Prostate gland (tissue), 2 donors: ENCODE measurements around the gene CXorf49B. TPM values are rescaled to one million over a fixed set of nuclear protein-coding genes. Genes with fewer than 3 reads are reported as not detected.
"Not testable (repeated sequence)": the region's sequence is repeated elsewhere in the genome, so short reads cannot be mapped to it uniquely, and the experiment has no call there.

ENCODE experiments used
- DNase-seq: peaks from one replicate; pipeline ENCODE4 v3.0.0-alpha.2; 2019; ENCODE audit warnings: low spot score
- H3K27ac ChIP-seq, 2 donors: fragments of 200-600 bp; sonication (generic); 2 replicates each; pipeline ENCODE4 v1.5.1; 2017 to 2019
- H3K27me3 ChIP-seq: fragments of 200-600 bp; sonication (generic); replicated peaks from 2 replicates; pipeline ENCODE4 v1.5.1; 2019; ENCODE audit not compliant: insufficient read depth
- H3K36me3 ChIP-seq, 2 donors: fragments of 200-600 bp; sonication (generic); 1 replicate in 1 of 2; 2 replicates in 1 of 2; pipeline versions ENCODE4 v1.5.1 to v1.8.1; 2017 to 2019
- H3K4me1 ChIP-seq: fragments of 200-600 bp; sonication (generic); replicated peaks from 2 replicates; pipeline ENCODE4 v1.5.1; 2019
- H3K4me3 ChIP-seq, 2 donors: fragments of 200-600 bp; sonication (generic); 2 replicates each; pipeline ENCODE4 v1.5.1; 2017 to 2019
- H3K9me3 ChIP-seq: fragments of 200-600 bp; sonication (generic); 2 replicates; pipeline ENCODE4 v1.5.1; 2017
- POLR2A ChIP-seq: fragments of 450-650 bp; IDR thresholded peaks from one replicate; pipeline ENCODE4 v1.6.1; 2016; ENCODE audit warnings: antibody characterized with exemption, mild to moderate bottlenecking
- POLR2AphosphoS5 ChIP-seq: sonication (generic); formaldehyde crosslinking; IDR thresholded peaks from one replicate; pipeline ENCODE4 v1.6.1; 2017; ENCODE audit warnings: antibody characterized with exemption
- WGBS: methylation state at CpG from one replicate; pipeline ENCODE4 v1.1.5; 2018; 5-methylcytosine and 5-hydroxymethylcytosine counted together
- intact Hi-C: fragments of 100-400 bp; cut with DNase I; formaldehyde crosslinking; loops from one replicate; pipeline ENCODE4 v1.14.2; 2022
- total RNA-seq, 2 donors: library from RNA; depleted of rRNA; stranded (reverse); fragments of >200 nt; gene quantifications; one replicate each; pipeline ENCODE4 v1.1.0, GENCODE V29; 2016
- TF ChIP-seq, protein P1 (sequence below), 4 experiments: fragments of 200-600 bp in 2 of 4; fragments of 450-650 bp in 2 of 4; sonication (generic) in 2 of 4; IDR thresholded peaks; 1 replicate in 3 of 4; 2 replicates in 1 of 4; pipeline ENCODE4 v1.5.1; 2016 to 2019; ENCODE audit warnings: antibody characterized with exemption in 4 of 4, mild to moderate bottlenecking in 2 of 4, moderate library complexity in 2 of 4

Gene CXorf49B
- total RNA-seq, 2 donors from 2014 or later = 5.1 TPM; not detected in 1

DNA sequence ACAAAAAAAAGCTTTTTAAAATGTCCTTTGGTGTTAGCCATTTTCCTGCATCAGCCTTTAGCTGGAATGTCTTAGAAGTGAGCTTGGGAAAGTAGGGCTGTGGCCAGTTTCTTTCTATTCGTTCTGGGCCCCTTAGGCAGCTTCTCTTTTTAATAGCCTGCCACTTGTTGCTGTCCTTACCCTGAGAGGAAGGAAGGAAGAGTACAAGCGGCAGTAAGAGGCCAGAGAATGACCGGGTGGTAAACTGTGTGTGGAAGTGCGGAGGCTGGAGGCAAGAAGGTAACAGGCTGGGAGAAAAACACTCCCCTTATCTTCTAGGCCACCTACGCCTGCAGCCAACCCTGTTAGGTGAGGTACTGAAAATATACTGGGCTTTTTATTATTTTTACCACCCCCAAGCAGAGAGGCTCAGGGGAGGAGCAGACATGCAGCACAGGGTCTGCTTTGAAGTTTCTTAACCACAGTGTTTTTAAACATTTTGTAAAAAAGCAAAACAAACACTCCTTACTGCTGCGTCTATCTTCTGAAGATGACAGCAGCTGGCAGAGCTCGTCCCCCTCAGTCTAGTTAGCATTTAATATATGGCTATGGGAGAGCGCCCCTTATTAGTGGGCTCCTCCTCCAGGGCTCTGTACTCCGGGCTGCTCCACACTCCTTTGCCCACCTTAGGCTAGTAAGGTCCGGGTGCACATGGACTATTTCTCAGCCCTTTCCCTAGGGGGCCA lies 19.2 kb downstream of the CXorf49B start:
- H3K27ac ChIP-seq, H3K4me3 ChIP-seq, H3K36me3 ChIP-seq, H3K4me1 ChIP-seq, H3K27me3 ChIP-seq, DNase-seq, H3K9me3 ChIP-seq, intact Hi-C loops: not testable (repeated sequence)
- WGBS = no CpG with 5 or more reads among the region's 10 CpGs

DNA sequence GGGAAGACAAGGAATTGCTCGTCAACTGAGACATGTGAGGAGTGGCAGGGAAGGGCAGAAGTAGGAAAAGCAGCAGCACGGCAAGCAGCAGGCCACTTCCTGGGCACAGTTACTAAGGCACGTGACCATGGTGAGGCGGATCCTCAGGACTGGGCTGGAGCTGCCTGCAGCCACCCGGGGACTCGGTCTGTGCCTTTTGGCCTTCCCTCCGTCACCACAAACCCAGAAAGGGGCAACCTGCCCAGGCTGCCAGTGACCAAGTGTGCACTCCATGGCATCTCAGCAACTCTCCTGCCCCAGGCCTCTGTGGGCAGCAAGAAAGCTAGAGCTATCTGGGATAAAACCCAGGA lies 19.8 kb downstream of the CXorf49B start:
- intact Hi-C loops, H3K4me3 ChIP-seq, H3K27ac ChIP-seq, H3K27me3 ChIP-seq, H3K4me1 ChIP-seq, H3K9me3 ChIP-seq, H3K36me3 ChIP-seq, DNase-seq: not testable (repeated sequence)
- WGBS = no CpG with 5 or more reads among the region's 7 CpGs

DNA sequence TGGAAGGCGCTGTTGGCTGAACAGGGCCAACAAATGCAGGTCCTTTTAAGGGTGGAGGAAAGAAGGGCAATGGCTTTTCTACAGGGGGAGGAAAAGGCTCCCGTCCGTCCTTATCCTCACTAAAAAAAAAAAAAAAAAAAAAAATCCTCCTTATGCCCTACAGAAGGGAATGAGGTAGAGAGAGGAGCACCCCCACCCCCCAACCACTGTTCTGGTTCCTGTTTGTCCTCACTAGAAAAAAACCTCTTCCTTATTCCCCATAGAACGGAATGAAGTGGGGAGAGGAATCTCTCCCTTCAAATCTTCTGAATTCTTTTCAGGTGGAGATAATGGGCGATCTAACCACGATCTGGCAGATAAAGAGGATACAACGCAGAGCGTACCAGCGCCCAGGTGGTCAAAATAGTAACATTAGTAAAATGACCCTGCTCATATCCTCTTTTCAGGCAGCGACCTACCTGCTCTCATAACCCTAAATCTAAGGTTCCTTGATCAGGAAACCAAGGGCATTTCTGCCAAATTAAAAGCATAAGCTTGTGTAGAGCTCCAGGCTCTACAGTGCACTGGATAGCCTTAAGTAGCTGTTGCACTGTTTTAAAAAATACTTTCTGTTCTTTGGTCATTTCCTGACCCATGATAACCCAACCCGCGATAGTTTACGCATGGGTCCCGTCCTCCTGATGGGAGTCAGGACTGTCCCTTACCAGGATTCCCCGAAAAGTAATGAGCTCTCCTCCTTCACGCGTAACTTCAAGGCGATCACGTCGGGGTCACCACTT lies 20.6 kb downstream of the CXorf49B start:
- H3K27me3 ChIP-seq, H3K4me3 ChIP-seq, intact Hi-C loops, DNase-seq, H3K36me3 ChIP-seq, H3K4me1 ChIP-seq, H3K27ac ChIP-seq, H3K9me3 ChIP-seq: not testable (repeated sequence)
- no CpG with 5 or more reads among the region's 20 CpGs for WGBS

DNA sequence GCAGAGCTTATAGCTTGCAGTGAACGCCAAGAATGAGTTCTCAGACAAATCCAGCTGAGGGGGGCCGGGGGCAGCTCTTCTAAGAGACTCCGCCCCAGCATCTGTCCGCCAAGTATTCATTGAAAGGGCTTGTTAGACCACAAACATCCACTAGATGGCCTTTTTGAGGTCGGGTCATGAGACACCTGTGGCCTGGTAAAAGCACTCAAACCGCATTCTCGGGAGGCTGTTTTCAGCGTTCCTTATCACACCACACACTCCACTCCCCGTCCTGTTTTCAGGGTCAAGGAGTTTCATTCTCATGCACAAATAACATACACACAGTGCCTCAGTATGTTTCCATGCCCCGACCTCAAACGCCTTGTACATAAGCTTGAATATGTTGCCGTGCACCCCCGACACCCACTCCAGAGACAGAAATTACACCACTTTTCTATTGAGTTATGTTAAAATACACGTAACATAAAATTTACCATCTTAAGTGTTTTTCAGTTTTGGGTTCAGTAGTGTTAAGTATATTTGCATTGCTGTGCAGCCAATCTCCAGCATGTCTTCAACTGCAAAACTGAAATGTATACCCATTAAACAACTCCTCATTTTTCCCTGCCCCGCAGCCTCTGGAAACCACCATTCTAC lies 21.3 kb downstream of the CXorf49B start:
- H3K4me1 ChIP-seq, H3K9me3 ChIP-seq, H3K4me3 ChIP-seq, intact Hi-C loops, DNase-seq, H3K27me3 ChIP-seq, H3K36me3 ChIP-seq, H3K27ac ChIP-seq: not testable (repeated sequence)
- no CpG with 5 or more reads among the region's 15 CpGs for WGBS

DNA sequence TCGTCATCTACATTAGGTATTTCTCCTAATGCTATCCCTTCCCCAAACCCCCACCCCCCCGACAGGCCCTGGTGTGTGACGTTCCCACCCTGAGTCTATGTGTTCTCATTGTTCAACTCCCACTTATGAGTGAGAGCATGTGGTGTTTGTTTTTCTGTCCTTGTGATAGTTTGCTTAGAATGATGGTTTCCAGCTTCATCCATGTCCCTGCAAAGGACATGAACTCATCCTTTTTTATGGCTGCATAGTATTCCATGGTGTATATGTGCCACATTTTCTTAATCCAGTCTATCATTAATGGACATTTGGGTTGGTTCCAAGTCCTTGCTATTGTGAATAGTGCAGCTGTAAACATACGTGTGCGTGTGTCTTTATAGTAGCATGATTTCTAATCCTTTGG lies 43.3 kb downstream of the CXorf49B start:
- H3K4me1 ChIP-seq, H3K9me3 ChIP-seq, intact Hi-C loops, DNase-seq, H3K36me3 ChIP-seq, H3K27me3 ChIP-seq, H3K4me3 ChIP-seq, H3K27ac ChIP-seq: not testable (repeated sequence)
- 89% methylated on average over 5 of the region's 5 CpGs for WGBS

DNA sequence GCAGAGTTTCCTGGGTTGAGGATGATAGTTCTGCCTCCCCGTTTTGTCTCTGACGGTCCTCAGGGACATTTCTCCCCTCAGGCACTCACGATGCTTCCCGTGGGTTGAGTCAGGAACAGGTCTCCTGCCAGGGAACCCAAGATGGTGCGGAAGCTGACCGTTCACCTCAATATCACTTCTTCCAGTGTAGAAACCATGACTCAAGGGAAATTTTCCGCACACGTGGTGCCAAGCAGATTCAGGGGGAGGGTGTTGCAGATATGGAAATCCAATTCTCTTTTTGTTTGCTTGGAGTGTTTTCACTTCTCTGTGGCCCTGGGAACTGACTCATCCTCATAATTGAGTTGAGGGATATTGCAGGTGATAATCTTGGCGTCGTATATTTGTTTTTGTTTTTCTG lies 46.7 kb downstream of the CXorf49B start:
- DNase-seq = no peak
- WGBS = 67% methylated on average over 10 of the region's 10 CpGs
- intact Hi-C loops = no loop called here
- Histone ChIP-seq H3K36me3 (no peaks in the 10 kb centered on the region), H3K4me1 (no peaks in the 10 kb centered on the region), H3K9me3 (no peaks in the 10 kb centered on the region), H3K27me3 (no peaks in the 10 kb centered on the region), H3K27ac (no peak overlapping the region), H3K4me3 (no peak overlapping the region)
- TF ChIP-seq POLR2AphosphoS5 (no peak), POLR2A (no peak)
- TF ChIP-seq, protein P1, sequence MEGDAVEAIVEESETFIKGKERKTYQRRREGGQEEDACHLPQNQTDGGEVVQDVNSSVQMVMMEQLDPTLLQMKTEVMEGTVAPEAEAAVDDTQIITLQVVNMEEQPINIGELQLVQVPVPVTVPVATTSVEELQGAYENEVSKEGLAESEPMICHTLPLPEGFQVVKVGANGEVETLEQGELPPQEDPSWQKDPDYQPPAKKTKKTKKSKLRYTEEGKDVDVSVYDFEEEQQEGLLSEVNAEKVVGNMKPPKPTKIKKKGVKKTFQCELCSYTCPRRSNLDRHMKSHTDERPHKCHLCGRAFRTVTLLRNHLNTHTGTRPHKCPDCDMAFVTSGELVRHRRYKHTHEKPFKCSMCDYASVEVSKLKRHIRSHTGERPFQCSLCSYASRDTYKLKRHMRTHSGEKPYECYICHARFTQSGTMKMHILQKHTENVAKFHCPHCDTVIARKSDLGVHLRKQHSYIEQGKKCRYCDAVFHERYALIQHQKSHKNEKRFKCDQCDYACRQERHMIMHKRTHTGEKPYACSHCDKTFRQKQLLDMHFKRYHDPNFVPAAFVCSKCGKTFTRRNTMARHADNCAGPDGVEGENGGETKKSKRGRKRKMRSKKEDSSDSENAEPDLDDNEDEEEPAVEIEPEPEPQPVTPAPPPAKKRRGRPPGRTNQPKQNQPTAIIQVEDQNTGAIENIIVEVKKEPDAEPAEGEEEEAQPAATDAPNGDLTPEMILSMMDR (IDR thresholded peaks at IDR 0.05) = no peak

DNA sequence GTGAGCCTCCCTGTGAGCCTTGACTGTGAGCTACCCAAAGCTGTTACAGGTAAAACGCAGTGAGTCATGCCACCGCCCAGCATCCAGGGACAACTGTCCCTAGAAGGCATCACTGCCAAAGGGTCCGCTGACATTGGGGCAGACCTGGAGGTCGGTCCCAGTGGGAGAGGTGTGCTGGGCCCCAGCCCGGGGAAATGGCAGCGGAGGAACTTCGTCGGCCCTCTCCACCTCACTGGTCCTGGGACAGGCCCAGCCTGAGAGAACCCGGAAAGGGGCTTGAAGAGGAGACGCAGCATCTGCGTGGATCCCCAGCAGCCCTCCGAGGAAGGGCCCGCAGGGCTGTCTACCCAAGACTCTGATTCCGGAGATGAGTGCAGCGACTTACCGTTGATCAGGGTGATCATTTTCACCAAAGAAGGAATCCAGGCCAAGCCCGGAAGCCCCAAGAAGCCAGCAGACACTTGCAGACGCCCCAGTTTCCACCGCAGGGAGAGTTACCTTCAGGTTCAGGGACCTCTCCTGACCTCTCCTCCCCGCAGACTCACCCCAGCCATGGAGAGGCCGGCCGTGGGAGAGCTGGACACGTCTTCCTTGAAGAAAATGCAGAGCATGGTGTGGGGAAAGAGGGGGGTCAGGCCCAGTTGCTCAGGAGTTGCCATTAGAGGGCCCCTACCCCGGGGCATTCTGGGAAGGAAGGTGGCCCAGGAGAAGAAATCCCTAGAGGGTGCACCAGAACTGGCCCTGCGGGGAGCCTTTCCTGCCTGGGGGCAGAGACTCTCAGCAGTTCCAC lies 51.2 kb downstream of the CXorf49B start:
- Histone ChIP-seq H3K9me3 (no peaks in the 10 kb centered on the region), H3K4me1 (no peaks in the 10 kb centered on the region), H3K36me3 (no peaks in the 10 kb centered on the region), H3K4me3 (no peak overlapping the region), H3K27ac (no peak overlapping the region), H3K27me3 (no peaks in the 10 kb centered on the region)
- intact Hi-C loops = no loop called here
- WGBS = 100% methylated on average over 10 of the region's 25 CpGs
- TF ChIP-seq, protein P1 (IDR thresholded peaks at IDR 0.05) = no peak
- TF ChIP-seq POLR2A (no peak), POLR2AphosphoS5 (no peak)
- no peak for DNase-seq
